Erythroblast (primary cell): ENCODE data around the gene ANKRD28.
"Not testable (repeated sequence)": the region's sequence is repeated elsewhere in the genome, so short reads cannot be mapped to it uniquely, and the experiment has no call there.

Experiments used
- DNase-seq, 2 experiments: peaks; one replicate each; lab custom pipeline; 2025; lab: John Stamatoyannopoulos, UW
- GATA1 ChIP-seq: IDR thresholded peaks from 2 replicates; pipeline ENCODE4 v1.6.1; 2011; ENCODE audit warnings: low read depth, mild to moderate bottlenecking, control low read depth, low read length, moderate library complexity
- POLR2A ChIP-seq: IDR thresholded peaks from 2 replicates; pipeline ENCODE4 v1.6.1; 2011; ENCODE audit warnings: mild to moderate bottlenecking, low read length

Gene ANKRD28

GRCh38 chr3:15743587-15744009 is 54.2 kb downstream of the ANKRD28 start:
- TF ChIP-seq POLR2A = no peak
- no peak for TF ChIP-seq GATA1
- DNase-seq = no peak

GRCh38 chr3:15742236-15742635 is 55.5 kb downstream of the ANKRD28 start:
- DNase-seq = not testable (repeated sequence)

GRCh38 chr3:15738616-15739005 is 59.2 kb downstream of the ANKRD28 start:
- DNase-seq = not testable (repeated sequence)

- no peak for TF ChIP-seq GATA1
- TF ChIP-seq POLR2A = no peak
- no peak for DNase-seq
Measured at GRCh38 chr3:15731024-15731423, 66.8 kb downstream of the ANKRD28 start.

GRCh38 chr3:15728766-15729165 is 69.0 kb downstream of the ANKRD28 start:
- TF ChIP-seq POLR2A (no peak), GATA1 (no peak)
- no peak for DNase-seq

- TF ChIP-seq POLR2A = no peak
- no peak for TF ChIP-seq GATA1
- DNase-seq = no peak
Measured at GRCh38 chr3:15726881-15727280, 70.9 kb downstream of the ANKRD28 start.

- TF ChIP-seq GATA1 (no peak), POLR2A (no peak)
- DNase-seq = no peak
Measured at GRCh38 chr3:15726043-15726442, 71.7 kb downstream of the ANKRD28 start.

GRCh38 chr3:15724446-15724845 is 73.3 kb downstream of the ANKRD28 start:
- DNase-seq = no peak
- no peak for TF ChIP-seq POLR2A
- TF ChIP-seq GATA1 = no peak

- no peak for DNase-seq
Measured at GRCh38 chr3:15723624-15723884, 74.2 kb downstream of the ANKRD28 start.

GRCh38 chr3:15722877-15723623 is 74.7 kb downstream of the ANKRD28 start:
- no peak for TF ChIP-seq POLR2A
- TF ChIP-seq GATA1 = no peak
- no peak for DNase-seq

More at GRCh38 chr3:15723624-15723884, 74.2 kb downstream of the ANKRD28 start:
- TF ChIP-seq POLR2A (no peak), GATA1 (no peak)

GRCh38 chr3:15716178-15716577 is 81.6 kb downstream of the ANKRD28 start:
- no peak for TF ChIP-seq POLR2A
- TF ChIP-seq GATA1 = no peak

GRCh38 chr3:15714448-15714847 is 83.3 kb downstream of the ANKRD28 start:
- TF ChIP-seq POLR2A (no peak), GATA1 (no peak)
- DNase-seq = no peak

More at GRCh38 chr3:15716178-15716577, 81.6 kb downstream of the ANKRD28 start:
- no peak for DNase-seq

GRCh38 chr3:15713364-15713763 is 84.4 kb downstream of the ANKRD28 start:
- TF ChIP-seq GATA1 (no peak), POLR2A (no peak)

GRCh38 chr3:15711281-15711680 is 86.5 kb downstream of the ANKRD28 start:
- no peak for DNase-seq
- TF ChIP-seq POLR2A (no peak), GATA1 (no peak)

More at GRCh38 chr3:15713364-15713763, 84.4 kb downstream of the ANKRD28 start:
- no peak for DNase-seq

- no peak for TF ChIP-seq GATA1
- DNase-seq = no peak
Measured at GRCh38 chr3:15708882-15709677, 88.7 kb downstream of the ANKRD28 start.
